H1 (cell line): ENCODE data around the gene FGF1. TPM values are rescaled to one million over a fixed set of nuclear protein-coding genes. Genes with fewer than 3 reads are reported as not detected.

Experiments used
- CTCF ChIA-PET: fragments of 300-600 bp; sonication (Branson Sonifier 250); formaldehyde crosslinking; loops from one replicate; lab custom pipeline; 2021; ENCODE audit not compliant: partially characterized antibody; lab: Charles Lee
- POLR2A ChIA-PET: fragments of 300-600 bp; sonication (Branson Sonifier 250); formaldehyde crosslinking; loops from one replicate; lab custom pipeline; 2021; ENCODE audit warnings: inconsistent platforms; ENCODE audit not compliant: partially characterized antibody; lab: Charles Lee
- DNase-seq, 2 experiments: peaks; one replicate each; pipeline versions ENCODE4 v3.0.0 to v3.0.0-alpha.2; 2010 to 2022; ENCODE audit warnings: low spot score in 2 of 2, low read depth in 1 of 2, mixed read lengths in 1 of 2
- FAIRE-seq: peaks from 2 replicates; lab custom pipeline; 2011; peaks lifted over from hg19 to GRCh38; lab: Jason Lieb, UNC
- H2AFZ ChIP-seq: 2 replicates; pipeline ENCODE4 v1.8.1; 2012; ENCODE audit warnings: low read length, inconsistent platforms
- H2AK5ac ChIP-seq: 2 replicates; pipeline ENCODE4 v1.6.1; 2013; ENCODE audit warnings: low read depth, low read length
- H2BK120ac ChIP-seq: replicated peaks from 2 replicates; pipeline ENCODE3; 2013; ENCODE audit warnings: low read depth, low read length, inconsistent platforms
- H2BK12ac ChIP-seq: 2 replicates; pipeline ENCODE4 v1.6.1; 2013; ENCODE audit warnings: low read depth, low read length
- H2BK15ac ChIP-seq: 2 replicates; pipeline ENCODE4 v1.6.1; 2013; ENCODE audit warnings: low read length
- H2BK20ac ChIP-seq: 2 replicates; pipeline ENCODE4 v1.6.1; 2013; ENCODE audit warnings: low read length
- H2BK5ac ChIP-seq: 2 replicates; pipeline ENCODE4 v1.6.1; 2013; ENCODE audit warnings: low read depth, low read length
- H3K14ac ChIP-seq: 2 replicates; pipeline ENCODE4 v1.6.1; 2013; ENCODE audit warnings: inconsistent platforms; ENCODE audit not compliant: insufficient read length
- H3K18ac ChIP-seq: 2 replicates; pipeline ENCODE4 v1.6.1; 2013; ENCODE audit warnings: low read length; ENCODE audit errors: extremely low read depth
- H3K23ac ChIP-seq: 2 replicates; pipeline ENCODE4 v1.6.1; 2013; ENCODE audit warnings: inconsistent platforms; ENCODE audit not compliant: insufficient read length
- H3K23me2 ChIP-seq: 2 replicates; pipeline ENCODE4 v1.6.1; 2013; ENCODE audit warnings: low read depth, low read length
- H3K27ac ChIP-seq: 2 replicates; pipeline ENCODE4 v1.6.1; 2011; ENCODE audit warnings: low read depth, low read length, inconsistent platforms
- H3K27me3 ChIP-seq, 4 experiments: replicated peaks in 1 of 4; 1 replicate in 1 of 4; 2 replicates in 3 of 4; pipeline versions ENCODE4 v1.6.1 to v1.8.1; 2011 to 2013; ENCODE audit warnings: low read length in 3 of 4, mild to moderate bottlenecking in 3 of 4, inconsistent platforms in 2 of 4, mixed read lengths in 2 of 4, moderate library complexity in 1 of 4; ENCODE audit not compliant: control insufficient read depth in 3 of 4, insufficient read depth in 3 of 4; ENCODE audit errors: extremely low read depth in 1 of 4
- H3K36me3 ChIP-seq, 4 experiments: 2 replicates each; pipeline versions ENCODE4 v1.6.1 to v1.8.1; 2011 to 2013; ENCODE audit warnings: mild to moderate bottlenecking in 4 of 4, low read length in 3 of 4, moderate library complexity in 2 of 4, control low read depth in 1 of 4, inconsistent platforms in 1 of 4; ENCODE audit not compliant: insufficient read depth in 4 of 4, control insufficient read depth in 2 of 4
- H3K4ac ChIP-seq: replicated peaks from 2 replicates; pipeline ENCODE3; 2013; ENCODE audit warnings: low read length, low read depth, mixed read lengths, inconsistent platforms; ENCODE audit not compliant: insufficient read length
- H3K4me1 ChIP-seq, 4 experiments: replicated peaks in 1 of 4; 1 replicate in 1 of 4; 2 replicates in 3 of 4; pipeline versions ENCODE4 v1.6.1 to v1.8.1; 2011 to 2013; ENCODE audit warnings: low read length in 3 of 4, inconsistent platforms in 2 of 4, mixed read lengths in 1 of 4; ENCODE audit not compliant: insufficient read depth in 4 of 4, control insufficient read depth in 3 of 4
- H3K4me2 ChIP-seq, 2 experiments: 2 replicates each; pipeline versions ENCODE4 v1.6.1 to v1.8.1; 2011 to 2013; ENCODE audit warnings: low read depth in 2 of 2, low read length in 2 of 2, control low read depth in 1 of 2, inconsistent platforms in 1 of 2, mild to moderate bottlenecking in 1 of 2; ENCODE audit not compliant: insufficient read depth in 1 of 2
- H3K4me3 ChIP-seq, 4 experiments: fragments of 200-600, 300-600 bp in 1 of 4; sonication (generic), shearing (Covaris generic), sonication (Bioruptor Twin) in 1 of 4; 2 replicates each; pipeline versions ENCODE4 v1.5.1 to v1.8.1; 2011 to 2016; ENCODE audit warnings: low read length in 4 of 4, low read depth in 3 of 4, control low read depth in 2 of 4, inconsistent platforms in 2 of 4, mild to moderate bottlenecking in 2 of 4, mixed read lengths in 1 of 4, moderate library complexity in 1 of 4; ENCODE audit not compliant: insufficient read depth in 2 of 4; ENCODE audit errors: extremely low read depth in 1 of 4
- H3K56ac ChIP-seq: replicated peaks from 2 replicates; pipeline ENCODE3; 2013; ENCODE audit warnings: low read depth, mild to moderate bottlenecking, mixed read lengths, low read length, inconsistent platforms; ENCODE audit not compliant: insufficient read length
- H3K79me1 ChIP-seq: 2 replicates; pipeline ENCODE4 v1.6.1; 2013; ENCODE audit warnings: low read depth, low read length, control low read depth
- H3K79me2 ChIP-seq, 2 experiments: 2 replicates each; pipeline versions ENCODE4 v1.6.1 to v1.8.1; 2012 to 2013; ENCODE audit warnings: low read length in 2 of 2, mild to moderate bottlenecking in 2 of 2, inconsistent platforms in 1 of 2; ENCODE audit not compliant: insufficient read depth in 2 of 2, control insufficient read depth in 1 of 2
- H3K9ac ChIP-seq, 4 experiments: replicated peaks in 1 of 4; 1 replicate in 1 of 4; 2 replicates in 3 of 4; pipeline versions ENCODE4 v1.6.1 to v1.8.1; 2011 to 2013; ENCODE audit warnings: low read depth in 3 of 4, low read length in 3 of 4, control low read depth in 2 of 4, mild to moderate bottlenecking in 2 of 4, moderate library complexity in 2 of 4, inconsistent platforms in 1 of 4; ENCODE audit errors: extremely low read depth in 1 of 4
- H3K9me3 ChIP-seq, 2 experiments: 2 replicates each; pipeline versions ENCODE4 v1.6.1 to v1.8.1; 2012 to 2013; ENCODE audit warnings: mild to moderate bottlenecking in 2 of 2, moderate library complexity in 2 of 2, control low read depth in 1 of 2, inconsistent platforms in 1 of 2, low read depth in 1 of 2, low read length in 1 of 2, mixed read lengths in 1 of 2; ENCODE audit not compliant: insufficient read depth in 2 of 2
- H4K20me1 ChIP-seq, 2 experiments: replicated peaks in 1 of 2; 2 replicates each; pipeline versions ENCODE3 to v1.8.1; 2011 to 2013; ENCODE audit warnings: inconsistent platforms in 2 of 2, low read length in 2 of 2, mild to moderate bottlenecking in 1 of 2; ENCODE audit not compliant: insufficient read depth in 2 of 2, control insufficient read depth in 1 of 2
- H4K5ac ChIP-seq: 2 replicates; pipeline ENCODE4 v1.6.1; 2013; ENCODE audit warnings: low read length, low read depth, mixed read lengths, inconsistent platforms; ENCODE audit not compliant: insufficient read length
- H4K8ac ChIP-seq: 2 replicates; pipeline ENCODE4 v1.8.0; 2013; ENCODE audit warnings: mild to moderate bottlenecking, moderate library complexity, low read length, inconsistent platforms; ENCODE audit not compliant: insufficient read depth; ENCODE audit errors: extremely low read depth
- H4K91ac ChIP-seq: replicated peaks from 2 replicates; pipeline ENCODE3; 2013; ENCODE audit warnings: low read length, mixed read lengths, inconsistent platforms; ENCODE audit not compliant: insufficient read length
- CEBPB ChIP-seq: IDR thresholded peaks from 2 replicates; pipeline ENCODE4 v1.6.1; 2012; ENCODE audit warnings: low read depth, low read length
- GABPA ChIP-seq: IDR thresholded peaks from 2 replicates; pipeline ENCODE4 v1.6.1; 2011; ENCODE audit warnings: mild to moderate bottlenecking, low read length, moderate library complexity, borderline replicate concordance; ENCODE audit not compliant: insufficient read depth
- PHF8 ChIP-seq: fragments of 200-600 bp; sonication (generic); conservative IDR thresholded peaks from 2 replicates; pipeline ENCODE4 v1.7.1; 2012; ENCODE audit warnings: low read depth, mild to moderate bottlenecking, inconsistent platforms, low read length, moderate library complexity
- RAD21 ChIP-seq, 2 experiments: IDR thresholded peaks in 1 of 2; conservative IDR thresholded peaks in 1 of 2; 2 replicates each; pipeline ENCODE4 v1.6.1; 2011; ENCODE audit warnings: low read depth in 2 of 2, low read length in 2 of 2, improper control_type of control experiment in 1 of 2, inconsistent platforms in 1 of 2, mild to moderate bottlenecking in 1 of 2, moderate library complexity in 1 of 2
- SP4 ChIP-seq: IDR thresholded peaks from 2 replicates; pipeline ENCODE4 v1.6.1; 2012; ENCODE audit warnings: low read length, inconsistent platforms
- TCF12 ChIP-seq: IDR thresholded peaks from 2 replicates; pipeline ENCODE4 v1.6.1; 2011; ENCODE audit warnings: low read depth, mild to moderate bottlenecking, low read length
- WGBS, 2 experiments: shearing (Covaris generic) in 1 of 2; methylation state at CpG; one replicate each; pipeline versions ENCODE4 v1.1.6 to v1.1.7; 2013 to 2015; ENCODE audit warnings: low lambda C conversion rate in 2 of 2, mixed read lengths in 2 of 2, inconsistent platforms in 1 of 2, low coverage in 1 of 2, missing lambda C conversion rate in 1 of 2; ENCODE audit not compliant: insufficient replicate concordance in 2 of 2, insufficient coverage in 1 of 2, insufficient read length in 1 of 2; ENCODE audit errors: extremely low coverage in 1 of 2, missing lambda C conversion rate in 1 of 2; 5-methylcytosine and 5-hydroxymethylcytosine counted together
- polyA plus RNA-seq, 7 experiments: library from polyadenylated mRNA; depleted of rRNA in 3 of 7; stranded (reverse) in 5 of 7; unstranded in 2 of 7; fragments of >200 nt in 5 of 7; fragments of 200-250 nt in 2 of 7; gene quantifications; 1 replicate in 5 of 7; 2 replicates in 1 of 7; 4 replicates in 1 of 7; pipeline versions ENCODE4 v1.2.1 to v1.2.3, GENCODE V29; 2011 to 2013; ENCODE audit warnings: missing spikeins in 2 of 7, mixed read lengths in 2 of 7
- total RNA-seq: library from RNA; stranded (reverse); fragmentation: NEBNext Ultra II Directional; extraction: Animal tissue kit (Norgen Biotek cat#: 25700); gene quantifications from 2 replicates; pipeline ENCODE4 v1.2.1, GENCODE V29; 2021

The FGF1 gene
- total and polyA plus RNA-seq, 2 of the 8 experiments (the other 6 are each of a cell fraction or from before 2014, with no cell fraction given), result 0.30 to 0.50 TPM

DNA sequence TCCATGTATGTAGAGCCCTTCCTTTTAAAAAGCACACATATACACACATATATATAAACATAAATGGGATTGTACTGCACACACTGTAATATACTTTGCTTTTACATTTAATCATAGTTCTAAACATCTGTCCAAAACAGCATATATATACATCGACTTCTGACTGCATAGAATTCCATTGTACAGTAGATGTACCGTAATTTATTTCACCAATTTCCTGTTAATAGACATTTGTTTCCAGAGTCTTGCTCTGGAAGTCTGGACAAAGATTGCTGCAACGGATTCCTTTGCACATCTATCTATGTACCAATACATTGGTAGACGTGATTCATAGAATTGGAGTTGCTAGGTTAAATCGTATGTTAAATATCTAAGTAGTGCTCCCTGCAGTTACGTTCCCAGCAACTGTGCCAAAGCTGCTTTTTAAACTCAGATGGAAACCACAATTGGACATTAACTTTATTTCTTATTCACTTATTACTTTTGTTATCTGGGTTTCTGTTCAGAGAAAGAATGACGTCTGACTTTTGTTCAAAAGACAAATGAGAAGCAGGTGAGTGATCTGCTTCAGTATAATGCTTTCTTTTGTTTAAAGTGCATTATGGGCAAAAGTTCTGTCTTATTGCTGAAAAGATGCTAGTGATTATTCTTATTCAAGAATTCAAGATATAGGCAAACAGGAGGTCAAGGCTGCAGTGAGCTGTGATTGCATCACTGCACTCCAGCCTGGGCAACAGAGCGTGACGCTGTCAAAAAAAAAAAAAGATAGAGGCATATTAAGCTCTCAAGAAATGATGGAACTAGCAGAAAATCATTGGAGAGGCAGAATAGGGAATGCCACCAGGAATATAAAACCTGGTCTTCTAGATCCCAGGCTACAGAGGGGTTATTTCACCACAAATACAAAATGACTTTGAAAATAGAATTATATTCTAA, 138.2 kb downstream of the FGF1 start:
- Histone ChIP-seq H3K27ac (no peak overlapping the region), H3K23me2 (peaks cover 2% of the 10 kb centered on the region; the same call in 1 of the 2 replicates), H4K8ac (no peak overlapping the region), H4K91ac (no peak overlapping the region), H4K20me1 (no peaks in the 10 kb centered on the region), H3K4me1 (peaks cover 0 to 8% (median 5%) of the 10 kb centered on the region in 4 experiments; a peak in 6 of 7 replicates), H3K9me3 (no peaks in the 10 kb centered on the region), H3K56ac (no peak overlapping the region), H2BK120ac (no peak overlapping the region), H3K79me1 (no peaks in the 10 kb centered on the region), H2BK5ac (no peak overlapping the region), H3K79me2 (no peaks in the 10 kb centered on the region), H3K14ac (no peak overlapping the region), H2BK20ac (no peak overlapping the region), H3K4me3 (no peak overlapping the region), H3K27me3 (no peaks in the 10 kb centered on the region), H3K4ac (no peak overlapping the region), H2BK15ac (no peak overlapping the region), H2AK5ac (no peak overlapping the region; the same call in 1 of the 2 replicates), H3K23ac (no peak overlapping the region), H4K5ac (no peak overlapping the region), H2BK12ac (no peak overlapping the region), H3K36me3 (no peaks in the 10 kb centered on the region), H3K9ac (no peak overlapping the region), H2AFZ (no peak overlapping the region), H3K18ac (no peak overlapping the region), H3K4me2 (no peak overlapping the region)
- ChIA-PET CTCF (interaction anchor here (0.6 to 13.2 kb wide), 25 partner anchors 8 to 401 kb away, joined by 3 to 191 read pairs (median 5); partner anchors contain the start of gene SPRY4), POLR2A (interaction anchor here (1.1 to 6.0 kb wide), 3 partner anchors 191 to 224 kb away, joined by 4 to 40 read pairs (median 5); partner anchors contain the start of gene SPRY4)
- WGBS, 2 experiments, result 90% methylated on average over 9 of the region's 9 CpGs; no CpG with 5 or more reads in 1 of the 2 experiments
- TF ChIP-seq RAD21 (IDR thresholded peaks at IDR 0.05 in 1 of 2, conservative IDR thresholded peaks at IDR 0.05 in 1 of 2; ENCODE audit: low read depth in 2 of 2, low read length in 2 of 2) (no peak), GABPA (no peak), TCF12 (no peak), CEBPB (0 out of 2 replicates have a peak, but pooled peaks have one; percentile 52), PHF8 (no peak), SP4 (no peak)
- DNase-seq (no peak), FAIRE-seq (no peak)
